ENCODE results near the gene PLEKHH2. TPM values are rescaled to one million over a fixed set of nuclear protein-coding genes. Genes with fewer than 3 reads are reported as not detected.
"Not testable (repeated sequence)": the region's sequence is repeated elsewhere in the genome, so short reads cannot be mapped to it uniquely, and the experiment has no call there.

PLEKHH2 gene
- polyA plus RNA-seq, 5 donors, result 142 to 342 (median 246) TPM

GRCh38 chr2:43634604-43635306 is 2.3 kb upstream of the PLEKHH2 start:
- peak; percentile 68 to 74 for DNase-seq

DNA sequence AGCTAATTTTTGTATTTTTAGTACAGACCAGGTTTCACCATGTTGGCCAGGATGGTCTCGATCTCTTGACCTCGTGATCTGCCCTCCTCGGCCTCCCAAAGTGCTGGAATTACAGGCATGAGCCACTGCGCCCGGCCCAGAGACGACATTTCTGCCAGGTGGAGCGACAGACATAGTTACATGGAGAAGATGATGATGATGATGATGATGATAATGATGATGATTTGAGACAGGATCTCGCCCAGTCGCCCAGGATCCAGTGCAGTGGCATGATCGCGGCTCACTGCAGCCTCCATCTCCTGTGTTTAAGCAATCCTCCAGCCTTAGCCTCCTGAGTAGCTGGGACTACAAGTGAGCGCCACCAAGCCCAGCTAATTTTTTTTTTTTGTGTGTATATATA is 907 bp upstream of the PLEKHH2 start:
- DNase-seq, result not testable (repeated sequence)

- DNase-seq, result no peak
Measured at GRCh38 chr2:43636621-43637020, 439 bp upstream of the PLEKHH2 start.

- no peak for DNase-seq
Measured at GRCh38 chr2:43642363-43642762, 5.3 kb downstream of the PLEKHH2 start.

GRCh38 chr2:43643680-43644079 is 6.6 kb downstream of the PLEKHH2 start:
- peak in 1 of 2 donors; percentile 56 for DNase-seq

GRCh38 chr2:43648994-43649701 is 12.1 kb downstream of the PLEKHH2 start:
- DNase-seq, result peak in 1 of 2 donors; percentile 31

- DNase-seq, result no peak
Measured at GRCh38 chr2:43653506-43653905, 16.4 kb downstream of the PLEKHH2 start.

GRCh38 chr2:43657241-43657640 is 20.2 kb downstream of the PLEKHH2 start:
- DNase-seq, result no peak

DNA sequence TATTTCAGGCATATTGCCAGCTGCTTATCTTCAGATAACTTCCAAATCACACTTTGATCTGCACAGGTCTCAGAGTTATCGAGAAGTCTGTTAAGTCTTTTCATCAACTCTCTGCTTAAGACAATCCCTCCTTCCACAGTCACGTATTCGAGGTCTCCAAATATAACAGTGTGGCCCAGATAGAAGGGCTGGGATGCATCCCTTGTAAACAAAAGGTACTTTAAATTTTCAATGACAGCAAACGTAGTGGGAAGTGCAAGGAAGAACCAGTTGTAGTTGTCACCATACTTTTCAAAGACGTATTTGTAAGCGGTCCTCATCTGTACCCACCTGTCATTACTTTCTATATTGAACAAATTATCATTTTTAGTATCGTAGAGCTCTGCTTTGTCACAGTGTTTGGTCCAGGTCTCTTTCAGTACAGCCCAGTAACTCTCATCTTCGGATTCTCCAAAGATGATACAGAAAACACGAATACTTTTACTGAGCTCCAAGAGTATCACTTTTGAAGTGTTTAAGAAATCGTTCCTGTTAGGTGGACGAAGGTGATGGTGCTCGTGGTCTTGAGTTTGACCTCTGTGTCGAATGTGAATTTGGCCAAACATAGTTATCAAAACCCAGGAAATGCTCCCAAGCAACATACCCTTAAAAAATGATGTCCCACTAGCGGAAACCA is 38.7 kb downstream of the PLEKHH2 start:
- no peak for DNase-seq

DNA sequence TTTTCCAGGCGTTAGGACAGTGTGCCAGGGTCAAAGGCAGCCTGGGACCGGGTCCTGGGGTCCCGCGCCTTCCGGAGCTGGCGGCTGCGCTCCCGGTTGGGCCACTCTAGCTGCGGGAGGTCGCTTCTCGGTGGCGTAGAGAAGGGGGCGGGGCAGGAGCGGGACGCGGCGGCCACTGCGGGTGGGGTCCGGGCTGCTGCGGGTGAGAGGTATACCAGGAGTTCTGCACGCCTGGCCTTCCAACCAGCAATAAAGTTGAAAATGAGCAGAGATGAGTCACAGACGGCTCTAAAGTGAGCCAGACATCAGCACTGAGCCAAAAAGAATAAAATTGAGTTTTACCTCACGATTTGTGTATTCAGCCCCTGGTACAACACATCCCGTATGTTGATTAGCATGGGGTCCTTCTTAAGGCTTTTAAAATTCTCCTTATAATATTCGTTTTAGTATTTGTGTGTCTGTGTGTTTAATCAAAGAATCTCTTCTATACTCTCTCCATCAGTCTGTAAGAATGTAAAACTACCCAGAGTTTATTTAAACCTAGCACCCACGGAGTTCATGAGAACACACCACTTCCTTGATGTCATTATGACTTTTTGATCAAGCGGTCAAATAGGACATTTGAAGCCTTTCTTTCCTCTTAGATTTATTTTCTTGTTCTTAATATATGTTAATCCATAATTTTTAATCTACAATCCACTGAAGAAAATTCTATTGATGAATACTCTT is 39.4 kb downstream of the PLEKHH2 start, which contains the start of gene C1GALT1C1L:
Gene C1GALT1C1L, minus strand, starts transcription at position 108 of the 729 bp plus-strand sequence. Its CDS starts 107 bp downstream, at position 1.
- peak; percentile 17 to 35 for DNase-seq

DNA sequence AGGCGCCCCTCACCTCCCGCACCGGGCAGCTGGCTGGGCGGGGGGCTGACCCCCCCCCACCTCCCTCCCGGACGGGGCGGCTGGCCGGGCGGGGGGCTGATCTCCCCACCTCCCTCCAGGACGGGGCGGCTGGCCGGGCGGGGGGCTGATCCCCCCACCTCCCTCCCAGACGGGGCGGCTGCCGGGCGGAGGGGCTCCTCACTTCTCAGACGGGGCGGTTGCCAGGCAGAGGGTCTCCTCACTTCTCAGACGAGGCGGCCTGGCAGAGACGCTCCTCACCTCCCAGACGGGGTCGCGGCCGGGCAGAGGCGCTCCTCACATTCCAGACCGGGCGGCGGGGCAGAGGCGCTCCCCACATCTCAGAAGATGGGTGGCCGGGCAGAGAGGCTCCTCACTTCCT is 40.7 kb downstream of the PLEKHH2 start:
- DNase-seq, result not testable (repeated sequence)

DNA sequence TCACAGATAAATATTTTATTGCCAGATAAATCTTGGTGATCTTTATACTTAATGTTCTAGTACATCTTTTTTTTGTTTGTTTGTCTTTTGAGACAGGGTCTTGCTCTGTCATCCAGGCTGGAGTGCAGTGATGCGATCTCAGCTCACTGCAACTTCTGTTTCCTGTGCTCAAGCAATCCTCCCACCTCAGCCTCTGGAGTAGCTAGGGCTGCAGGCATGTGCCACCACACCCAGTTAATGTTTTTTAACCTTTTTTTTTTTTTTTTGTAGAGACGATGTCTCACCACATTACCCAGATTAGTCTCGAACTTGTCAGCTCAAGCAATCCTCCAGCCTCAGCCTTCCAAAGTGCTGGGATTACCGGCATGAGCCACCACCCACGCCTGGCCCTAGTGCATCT is 48.3 kb downstream of the PLEKHH2 start:
- no peak for DNase-seq

DNA sequence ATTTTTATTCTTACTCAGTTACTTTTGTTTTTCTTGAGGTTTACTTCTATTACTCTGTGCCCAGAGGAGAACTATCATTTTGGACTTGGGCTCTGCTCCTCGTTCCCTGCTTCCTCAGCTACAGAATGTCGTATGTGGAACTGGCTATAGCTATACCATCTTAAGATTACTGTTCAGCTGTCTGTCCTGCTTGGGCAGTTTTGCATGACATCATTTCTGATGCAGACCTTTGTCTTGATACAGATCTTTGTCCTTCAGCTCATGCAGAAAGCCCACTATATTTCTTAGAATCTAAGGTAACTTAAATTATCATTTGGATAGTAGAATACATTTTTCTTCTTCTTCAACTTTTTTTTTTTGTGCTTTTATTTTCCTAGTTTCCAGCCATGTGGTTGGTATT is 52.9 kb downstream of the PLEKHH2 start:
- no peak for DNase-seq

DNA sequence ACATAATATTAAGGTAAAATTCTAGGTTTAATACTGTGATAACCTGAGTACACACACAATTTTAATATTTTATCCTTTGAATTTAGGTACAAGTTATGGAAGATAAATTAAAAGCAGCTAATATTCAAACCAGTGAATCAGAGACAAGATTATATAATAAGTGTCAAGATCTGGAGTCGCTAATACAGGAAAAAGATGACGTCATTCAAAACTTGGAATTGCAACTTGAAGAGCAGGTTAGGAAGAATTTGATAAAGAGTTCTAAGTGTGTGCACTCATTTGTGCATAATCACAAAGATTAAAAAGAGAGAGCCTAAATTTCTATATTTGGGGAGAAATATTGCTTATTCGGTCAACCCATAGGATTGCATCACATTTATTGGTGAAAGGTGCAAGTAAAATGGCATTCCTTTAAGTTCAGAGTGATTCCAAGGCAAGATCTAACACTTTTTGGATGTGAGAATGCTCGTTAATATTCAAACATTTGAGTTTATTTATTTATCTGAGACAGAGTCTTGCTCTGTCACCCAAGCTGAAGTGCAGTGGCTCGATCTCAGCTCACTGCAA is 55.5 kb downstream of the PLEKHH2 start:
- DNase-seq, result no peak

GRCh38 chr2:43698140-43698539 is 61.1 kb downstream of the PLEKHH2 start:
- DNase-seq, result not testable (repeated sequence)

- no peak for DNase-seq
Measured at GRCh38 chr2:43699761-43700160, 62.7 kb downstream of the PLEKHH2 start.

DNA sequence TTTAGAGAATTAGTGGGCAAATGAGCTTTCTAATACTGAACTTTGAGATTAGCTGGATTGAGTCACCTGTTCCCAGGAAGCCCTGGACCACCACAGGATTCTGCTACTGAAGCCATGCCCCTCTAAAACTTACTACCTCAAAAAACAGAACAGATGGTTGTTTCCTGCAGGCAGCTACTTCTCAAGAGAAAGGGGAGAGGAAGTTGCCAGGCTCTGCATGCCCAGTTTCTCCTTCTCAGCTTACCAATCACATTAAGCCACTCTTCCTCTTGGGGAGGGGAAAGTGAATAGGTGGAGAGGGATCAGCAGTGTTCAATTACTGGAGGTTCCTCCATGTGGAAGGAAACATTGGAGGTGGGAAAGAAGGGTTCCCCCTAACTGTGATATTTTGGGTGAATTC is 64.1 kb downstream of the PLEKHH2 start:
- no peak for DNase-seq

DNA sequence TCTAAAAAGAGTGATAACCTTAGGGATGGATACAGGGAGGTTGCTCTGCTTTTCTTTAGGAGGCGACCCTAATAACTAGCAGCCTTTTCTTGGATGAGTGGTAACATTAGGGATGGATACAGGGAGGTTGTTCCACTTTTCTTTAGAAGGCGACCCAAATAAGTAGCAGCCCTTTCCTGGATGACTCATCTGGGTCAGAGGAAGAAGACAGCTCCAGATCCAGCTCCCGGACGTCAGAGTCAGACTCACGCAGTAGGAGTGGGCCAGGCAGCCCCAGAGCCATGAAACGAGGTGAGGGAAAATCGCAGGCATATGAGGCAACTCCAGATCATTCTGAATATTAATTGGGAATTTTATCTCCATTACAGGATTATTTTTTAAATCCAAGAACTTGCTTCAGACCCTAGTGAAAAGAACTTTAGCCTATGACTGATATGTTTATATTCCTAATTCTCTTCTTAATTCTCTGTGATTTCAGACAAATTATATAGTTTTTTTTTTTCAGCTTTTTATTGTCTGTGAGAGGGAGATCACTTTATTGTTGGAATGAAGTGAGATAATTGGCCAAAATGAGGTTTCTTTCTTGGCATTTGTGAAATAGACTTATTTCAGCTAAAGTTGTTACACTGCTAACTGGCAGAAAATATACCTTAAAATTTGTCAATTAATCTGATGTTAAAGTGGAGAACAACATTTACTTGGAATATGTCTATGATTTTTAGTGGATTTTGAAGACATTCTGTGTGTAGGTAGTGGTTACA is 70.4 kb downstream of the PLEKHH2 start:
- peak; percentile 58 for DNase-seq

GRCh38 chr2:43708178-43708577 is 71.1 kb downstream of the PLEKHH2 start:
- DNase-seq, result peak in 1 of 2 donors; percentile 31

DNA sequence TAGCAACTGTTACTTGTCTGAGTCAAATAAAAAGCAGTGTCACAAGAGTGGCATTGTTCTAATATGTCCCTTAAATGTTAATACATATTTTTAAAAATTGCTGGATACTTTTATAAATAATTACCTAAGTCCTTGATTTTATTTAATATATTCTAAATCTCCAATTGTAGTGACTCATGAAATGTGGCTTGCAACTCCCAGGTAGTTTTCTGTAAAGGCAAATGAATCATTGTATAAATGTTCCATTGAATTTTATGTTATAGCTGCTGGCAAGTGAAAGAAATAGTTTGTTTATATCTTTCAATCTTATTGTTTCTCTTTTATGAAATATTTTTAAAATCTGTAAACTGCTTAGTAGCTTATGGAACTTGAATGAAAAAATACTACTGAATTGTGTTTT is 71.8 kb downstream of the PLEKHH2 start:
- no peak for DNase-seq

DNA sequence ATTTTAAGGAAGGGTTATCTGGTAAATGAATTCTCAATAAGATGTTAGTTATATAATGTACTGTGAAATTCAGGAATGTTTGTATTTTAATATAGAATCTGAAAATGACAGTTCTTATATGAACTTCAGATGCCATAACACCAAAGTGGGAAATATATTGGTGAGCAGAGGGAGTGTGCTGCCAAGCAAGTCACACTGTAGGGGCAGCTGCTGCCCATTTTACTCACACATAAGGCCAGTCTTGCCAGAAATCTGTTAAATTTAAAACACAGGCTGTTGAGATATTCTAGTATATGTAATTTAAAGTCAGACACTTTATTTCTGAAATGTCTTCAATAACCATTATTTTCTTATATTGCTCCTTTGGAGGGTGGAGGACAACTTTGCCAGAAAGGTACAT is 73.8 kb downstream of the PLEKHH2 start:
- no peak for DNase-seq
